DMS114 treated with DMSO at 0.1 percent for 48 hours (cell line): ENCODE measurements around the gene ACACB.

Source experiments
- DNase-seq: peaks from one replicate; lab custom pipeline; 2025; ENCODE audit not compliant: unreplicated experiment; lab: John Stamatoyannopoulos, UW

Gene ACACB

GRCh38 chr12:109247831-109248654 is 131.7 kb downstream of the ACACB start:
- no peak for DNase-seq

GRCh38 chr12:109250523-109250922 is 134.1 kb downstream of the ACACB start:
- DNase-seq, result no peak

- DNase-seq, result no peak
These were observed 136.4 kb downstream of the ACACB start for GRCh38 chr12:109252799-109253198.

GRCh38 chr12:109253913-109254544 is 137.6 kb downstream of the ACACB start:
- DNase-seq, result no peak

GRCh38 chr12:109255377-109255776 is 139.0 kb downstream of the ACACB start:
- no peak for DNase-seq

- no peak for DNase-seq
These were observed 139.6 kb downstream of the ACACB start for GRCh38 chr12:109256011-109256410.

- DNase-seq, result no peak
These were observed 141.8 kb downstream of the ACACB start for GRCh38 chr12:109258201-109258600.

- no peak for DNase-seq
These were observed 142.5 kb downstream of the ACACB start for GRCh38 chr12:109258607-109259544.

- DNase-seq, result no peak
These were observed 143.1 kb downstream of the ACACB start for GRCh38 chr12:109259545-109259895.

- DNase-seq, result no peak
These were observed 144.7 kb downstream of the ACACB start for GRCh38 chr12:109261087-109261486.

- DNase-seq, result no peak
These were observed 145.6 kb downstream of the ACACB start for GRCh38 chr12:109261939-109262338.

- DNase-seq, result no peak
These were observed 147.1 kb downstream of the ACACB start for GRCh38 chr12:109263439-109263838.

GRCh38 chr12:109264095-109264942 is 147.9 kb downstream of the ACACB start:
- peak; percentile 58 for DNase-seq

- no peak for DNase-seq
These were observed 148.7 kb downstream of the ACACB start for GRCh38 chr12:109264943-109265650.

- DNase-seq, result no peak
These were observed 149.9 kb downstream of the ACACB start for GRCh38 chr12:109266106-109266879.

- DNase-seq, result no peak
These were observed 151.0 kb downstream of the ACACB start for GRCh38 chr12:109267361-109267760.

GRCh38 chr12:109268896-109269295 is 152.5 kb downstream of the ACACB start:
- DNase-seq, result no peak

- DNase-seq, result no peak
These were observed 153.0 kb downstream of the ACACB start for GRCh38 chr12:109269428-109269827.

- no peak for DNase-seq
These were observed 154.1 kb downstream of the ACACB start for GRCh38 chr12:109270494-109270893.
